Breast epithelium (tissue), 4 donors: ENCODE measurements around the gene SULT6B1. TPM values are rescaled to one million over a fixed set of nuclear protein-coding genes. Genes with fewer than 3 reads are reported as not detected.

Experiments used
- DNase-seq, 2 donors: peaks; one replicate each; pipeline ENCODE4 v3.0.0-alpha.2; 2019; ENCODE audit warnings: low spot score in 2 of 2
- H3K27ac ChIP-seq, 2 donors: fragments of 200-600 bp; sonication (generic) in 1 of 2; one replicate each; pipeline ENCODE4 v1.5.1; 2016 to 2019; ENCODE audit warnings: mild to moderate bottlenecking in 1 of 2
- H3K27me3 ChIP-seq, 2 donors: fragments of 200-600 bp; sonication (generic) in 1 of 2; one replicate each; pipeline versions ENCODE4 v1.5.1 to v1.6.0; 2017 to 2019; ENCODE audit warnings: control low read depth in 1 of 2, mild to moderate bottlenecking in 1 of 2
- H3K36me3 ChIP-seq: fragments of 200-600 bp; one replicate; pipeline ENCODE4 v1.5.1; 2019
- H3K4me1 ChIP-seq, 2 donors: fragments of 200-600 bp; sonication (generic); one replicate each; pipeline ENCODE4 v1.5.1; 2016 to 2019; ENCODE audit warnings: control low read depth in 1 of 2
- H3K4me3 ChIP-seq, 3 donors: fragments of 200-600 bp; sonication (generic); 1 replicate in 2 of 3; 2 replicates in 1 of 3; pipeline ENCODE4 v1.5.1; 2016 to 2019; ENCODE audit warnings: mild to moderate bottlenecking in 3 of 3, moderate library complexity in 2 of 3
- H3K9me3 ChIP-seq, 2 donors: fragments of 200-600 bp; sonication (generic) in 1 of 2; one replicate each; pipeline ENCODE4 v1.5.1; 2016 to 2019; ENCODE audit warnings: control low read depth in 1 of 2
- CTCF ChIP-seq, 3 donors: fragments of 450-650 bp; IDR thresholded peaks; one replicate each; pipeline ENCODE4 v1.5.1; 2016 to 2017; ENCODE audit warnings: antibody characterized with exemption in 3 of 3, mild to moderate bottlenecking in 3 of 3, moderate library complexity in 3 of 3
- POLR2A ChIP-seq: fragments of 450-650 bp; IDR thresholded peaks from one replicate; pipeline ENCODE4 v1.6.1; 2016; ENCODE audit warnings: antibody characterized with exemption, mild to moderate bottlenecking, moderate library complexity
- POLR2AphosphoS5 ChIP-seq, 3 donors: sonication (generic); formaldehyde crosslinking; IDR thresholded peaks; one replicate each; pipeline ENCODE4 v1.6.1; 2017; ENCODE audit warnings: antibody characterized with exemption in 3 of 3
- intact Hi-C: fragments of 100-400 bp; cut with DNase I; formaldehyde crosslinking; loops from one replicate; pipeline ENCODE4 v1.15.1; 2023; ENCODE audit warnings: low total_unique reads
- total RNA-seq, 3 donors: library from RNA; depleted of rRNA; stranded (reverse); fragments of >200 nt; gene quantifications; one replicate each; pipeline ENCODE4 v1.1.0, GENCODE V29; 2016

Gene SULT6B1
- total RNA-seq, 3 donors from 2014 or later: not detected

GRCh38 chr2:37156071-37156856 is 32.2 kb downstream of the SULT6B1 start:
- DNase-seq: peak in 1 of 2 donors; percentile 42
- peak overlapping the region; percentile 91 to 94 for H3K27ac ChIP-seq
- H3K36me3 ChIP-seq: no peaks in the 10 kb centered on the region
- H3K27me3 ChIP-seq: no peaks in the 10 kb centered on the region
- H3K4me3 ChIP-seq: peak overlapping the region; percentile 78 to 98 (median 94)
- no peaks in the 10 kb centered on the region for H3K9me3 ChIP-seq
- intact Hi-C loops: no loop called here
- TF ChIP-seq POLR2A (no peak), POLR2AphosphoS5 (IDR thresholded peaks at IDR 0.05) (no peak), CTCF (IDR thresholded peaks at IDR 0.05) (no peak)
- H3K4me1 ChIP-seq: peaks cover 0 to 5% of the 10 kb centered on the region in 2 donors

- TF ChIP-seq POLR2A (no peak), POLR2AphosphoS5 (IDR thresholded peaks at IDR 0.05) (no peak), CTCF (IDR thresholded peaks at IDR 0.05) (no peak)
- H3K27ac ChIP-seq: no peak overlapping the region
- intact Hi-C loops: no loop called here
Measured at GRCh38 chr2:37154785-37155184, 33.7 kb downstream of the SULT6B1 start.

GRCh38 chr2:37153224-37153623 is 35.2 kb downstream of the SULT6B1 start:
- no peak for TF ChIP-seq POLR2A
- TF ChIP-seq CTCF (IDR thresholded peaks at IDR 0.05): no peak
- no peak for TF ChIP-seq POLR2AphosphoS5 (IDR thresholded peaks at IDR 0.05)
- Histone ChIP-seq H3K4me1 (peaks cover 0 to 5% of the 10 kb centered on the region in 2 donors), H3K27me3 (no peaks in the 10 kb centered on the region), H3K4me3 (no peak overlapping the region), H3K9me3 (no peaks in the 10 kb centered on the region), H3K27ac (no peak overlapping the region), H3K36me3 (no peaks in the 10 kb centered on the region)
- no peak for DNase-seq
- intact Hi-C loops: no loop called here

More at GRCh38 chr2:37154785-37155184, 33.7 kb downstream of the SULT6B1 start:
- DNase-seq: no peak
- H3K4me1 ChIP-seq: peaks cover 0 to 5% of the 10 kb centered on the region in 2 donors
- H3K27me3 ChIP-seq: no peaks in the 10 kb centered on the region
- H3K36me3 ChIP-seq: no peaks in the 10 kb centered on the region
- no peaks in the 10 kb centered on the region for H3K9me3 ChIP-seq
- no peak overlapping the region for H3K4me3 ChIP-seq

GRCh38 chr2:37149626-37150322 is 38.7 kb downstream of the SULT6B1 start:
- H3K27me3 ChIP-seq: no peaks in the 10 kb centered on the region
- DNase-seq: no peak
- intact Hi-C loops: no loop called here

More at GRCh38 chr2:37149626-37150322, 38.7 kb downstream of the SULT6B1 start:
- Histone ChIP-seq H3K4me1 (no peaks in the 10 kb centered on the region), H3K4me3 (no peak overlapping the region), H3K9me3 (no peaks in the 10 kb centered on the region), H3K36me3 (peaks cover 11% of the 10 kb centered on the region), H3K27ac (no peak overlapping the region)
- no peak for TF ChIP-seq POLR2AphosphoS5 (IDR thresholded peaks at IDR 0.05)
- TF ChIP-seq POLR2A: no peak
- no peak for TF ChIP-seq CTCF (IDR thresholded peaks at IDR 0.05)
